CD4-positive, alpha-beta T cell treated with Interleukin-10 for 1 hour (primary cell): ENCODE results near the gene ATP10A.

Experiments used
- DNase-seq: peaks from one replicate; pipeline ENCODE4 v3.0.0-alpha.2; 2020

Gene ATP10A

GRCh38 chr15:25715536-25716413 is 147.4 kb downstream of the ATP10A start:
- DNase-seq: no peak

GRCh38 chr15:25714538-25714840 is 148.6 kb downstream of the ATP10A start:
- DNase-seq: no peak

- DNase-seq: no peak
Measured at GRCh38 chr15:25713736-25714537, 149.2 kb downstream of the ATP10A start.

DNA sequence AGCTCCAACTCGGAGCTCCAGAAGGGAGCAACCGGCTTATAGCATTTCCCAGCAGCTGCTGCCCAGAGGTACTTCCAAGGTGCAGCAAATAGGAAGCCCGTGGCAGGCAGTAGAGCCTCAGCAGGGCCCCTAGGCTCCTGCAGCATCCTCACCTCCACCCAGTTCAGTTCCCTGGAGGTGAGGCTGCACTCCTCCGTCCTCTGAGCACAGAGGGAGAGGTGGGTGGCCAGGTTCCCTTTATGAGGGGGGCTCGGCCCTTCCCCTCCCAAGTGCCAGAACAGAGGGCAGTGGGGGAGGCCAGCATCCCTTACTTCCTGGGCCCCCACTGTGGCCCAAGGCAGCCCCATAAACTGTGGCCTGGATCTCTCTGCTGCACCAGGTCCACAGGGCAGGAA is 150.2 kb downstream of the ATP10A start:
- DNase-seq: no peak

DNA sequence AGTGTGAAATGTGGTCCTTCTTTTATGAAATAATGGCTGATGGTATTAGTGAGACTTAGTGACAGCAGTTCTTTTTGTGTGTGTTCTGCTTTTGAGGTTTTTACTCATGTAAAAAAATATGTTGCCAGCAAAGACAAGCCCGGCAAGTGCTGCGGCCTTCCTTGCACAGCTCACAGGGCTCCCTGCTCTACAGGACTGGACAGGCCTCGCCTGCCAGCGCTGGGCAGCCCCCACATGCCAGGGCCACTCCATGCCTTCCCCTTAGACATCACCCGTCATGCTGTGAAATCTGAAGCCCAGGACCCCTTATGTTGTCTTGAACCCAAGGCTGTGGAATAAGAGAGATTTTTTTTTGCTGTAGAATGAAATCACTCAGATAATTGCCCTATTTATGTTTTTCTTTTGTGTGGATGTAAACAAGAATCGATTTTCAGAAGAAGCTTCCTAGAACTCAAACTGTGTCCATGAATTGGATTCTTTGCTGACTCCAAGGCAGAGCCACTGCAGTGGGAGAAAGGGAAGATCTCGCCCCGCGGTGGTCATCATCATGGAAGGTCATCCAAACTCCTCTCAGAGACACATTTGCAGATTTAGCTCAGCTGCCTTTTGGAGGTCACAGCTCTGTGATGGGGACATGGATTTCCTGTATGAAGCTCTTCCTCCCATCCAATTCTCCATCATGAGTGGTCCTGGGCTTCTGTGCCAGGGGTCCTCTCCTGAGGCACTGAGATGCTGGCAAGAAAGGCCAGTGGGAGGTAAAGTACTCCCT is 150.8 kb downstream of the ATP10A start:
- DNase-seq: no peak

DNA sequence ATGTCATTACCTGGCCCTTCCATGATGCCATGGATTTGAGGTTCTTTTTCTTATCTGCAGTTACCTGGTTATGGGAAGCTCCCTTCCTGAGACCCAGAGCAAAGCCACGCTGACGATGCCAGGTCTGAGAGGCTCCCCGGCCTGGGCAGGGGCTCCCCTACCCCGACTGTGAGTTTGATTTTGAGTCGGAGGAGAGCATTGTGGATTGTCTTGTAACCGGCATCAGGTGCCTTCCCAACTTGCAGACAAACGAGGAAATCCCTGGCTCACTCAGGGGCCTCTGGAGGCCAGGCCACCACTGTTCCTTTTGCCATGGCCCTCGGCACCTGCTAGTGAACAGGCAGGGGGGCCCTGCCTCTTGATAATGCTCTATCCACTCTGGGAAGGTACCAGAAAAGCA is 151.4 kb downstream of the ATP10A start:
- no peak for DNase-seq

DNA sequence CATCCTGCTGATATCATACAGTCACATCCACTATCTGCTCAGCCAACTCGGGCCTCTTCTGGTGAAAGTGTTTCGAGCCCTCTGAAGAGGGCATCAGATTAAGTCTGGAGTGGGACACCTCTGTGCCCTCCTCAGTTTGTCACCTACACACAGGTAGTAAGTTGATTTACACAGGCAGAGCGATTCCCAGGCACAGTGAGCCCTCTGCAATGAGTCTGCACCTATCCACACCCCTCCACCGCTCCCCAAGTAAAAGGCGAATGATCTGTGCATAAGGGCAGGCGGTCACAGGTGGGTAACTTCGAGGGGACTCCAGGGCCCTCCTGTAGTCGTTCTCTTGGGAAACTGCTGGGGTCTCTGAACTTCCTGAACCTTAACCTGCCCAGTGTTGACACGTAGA is 152.0 kb downstream of the ATP10A start:
- no peak for DNase-seq

DNA sequence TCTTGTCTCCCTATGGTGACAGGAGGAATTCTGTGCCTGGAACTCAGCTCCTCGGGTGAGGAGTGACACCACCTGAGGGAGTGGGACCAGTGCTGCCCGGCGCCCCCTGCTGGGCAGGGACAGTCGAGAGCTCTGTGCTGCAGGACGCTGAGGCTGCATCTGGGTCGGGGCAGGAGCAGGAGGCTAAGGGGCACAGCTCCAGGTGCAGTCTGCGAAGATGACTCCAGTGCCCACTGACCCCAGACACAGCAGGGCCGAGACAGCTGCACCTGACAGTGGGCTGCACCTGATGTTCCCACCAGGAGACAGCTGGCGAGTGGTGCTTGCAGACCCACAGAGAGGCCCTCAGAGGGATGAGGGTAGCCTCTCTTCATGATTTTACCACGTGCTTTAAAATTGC is 152.9 kb downstream of the ATP10A start:
- DNase-seq: peak; percentile 37

DNA sequence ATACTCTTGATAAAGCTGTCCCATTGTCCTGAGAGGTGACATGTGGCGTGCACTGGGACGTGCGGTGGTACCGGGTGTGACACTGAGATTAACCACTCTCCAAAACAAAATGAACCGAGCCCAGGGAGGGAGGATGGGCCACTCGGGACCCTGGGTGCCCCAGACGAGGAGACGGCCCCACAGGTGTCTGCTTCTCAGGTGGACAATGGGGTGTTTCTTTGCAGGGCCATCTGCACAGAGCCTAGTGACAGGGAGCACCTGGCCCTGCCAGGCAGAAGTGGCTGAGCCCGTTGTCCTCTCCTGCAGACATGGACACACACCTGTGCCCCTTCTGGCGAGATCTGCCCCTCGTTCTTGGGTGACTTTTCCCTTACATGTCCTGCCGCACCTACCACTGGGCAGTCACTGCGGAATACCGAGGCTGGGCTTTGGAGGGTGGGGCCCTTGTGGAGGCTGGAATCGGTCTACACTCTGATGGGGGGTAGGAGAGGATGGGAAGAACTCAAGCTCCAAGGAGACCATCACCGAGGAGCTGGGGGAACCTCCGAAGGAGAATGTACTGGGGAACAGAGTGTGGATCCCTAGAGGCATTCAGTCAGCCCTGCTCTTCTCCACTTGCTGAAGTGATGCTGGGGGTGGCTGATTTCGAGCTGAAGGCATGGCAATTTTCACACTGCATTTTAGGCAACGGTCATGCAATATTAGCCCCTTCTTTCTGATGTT is 153.5 kb downstream of the ATP10A start:
- no peak for DNase-seq

GRCh38 chr15:25708391-25708790 is 154.7 kb downstream of the ATP10A start:
- DNase-seq: no peak

- no peak for DNase-seq
Measured at GRCh38 chr15:25707656-25708365, 155.3 kb downstream of the ATP10A start.

DNA sequence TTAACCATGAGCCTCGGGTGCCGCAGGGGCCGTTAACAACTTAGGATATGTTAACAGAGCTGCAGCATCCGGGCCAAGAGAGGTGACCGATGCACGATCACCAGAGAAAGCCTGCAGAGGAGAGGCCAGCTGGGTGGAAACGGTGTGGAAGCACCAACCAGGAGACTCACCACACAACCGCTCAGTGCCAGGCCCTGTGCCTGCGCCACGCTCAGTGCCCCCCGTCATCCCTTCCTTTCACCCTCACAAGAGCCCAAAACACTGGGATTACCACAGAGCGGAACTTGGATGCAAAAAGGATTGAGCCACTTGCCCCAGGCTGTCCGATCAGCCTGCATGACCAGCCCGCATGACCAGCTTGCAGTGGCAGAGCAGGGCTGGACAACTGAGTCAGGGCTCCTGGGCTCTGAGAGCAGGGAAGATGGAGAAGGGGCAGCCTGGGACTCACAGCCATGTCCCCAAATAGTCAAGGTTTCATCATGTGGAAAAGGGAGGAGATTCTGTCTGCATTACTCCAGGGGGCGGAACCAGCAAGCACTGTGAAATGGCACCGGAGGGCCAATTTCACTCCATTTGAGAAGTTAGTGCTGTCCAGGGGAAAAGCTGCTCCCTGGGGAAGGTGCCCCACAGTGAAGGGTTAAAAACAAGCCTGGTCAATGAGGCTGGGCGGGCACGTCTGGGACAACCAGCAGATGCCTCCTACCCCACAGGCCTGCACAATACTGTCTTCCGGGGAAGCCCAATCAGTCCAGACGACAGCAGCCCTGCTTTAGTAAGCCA is 156.8 kb downstream of the ATP10A start:
- DNase-seq: no peak

- DNase-seq: no peak
Measured at GRCh38 chr15:25705433-25706115, 157.6 kb downstream of the ATP10A start.

DNA sequence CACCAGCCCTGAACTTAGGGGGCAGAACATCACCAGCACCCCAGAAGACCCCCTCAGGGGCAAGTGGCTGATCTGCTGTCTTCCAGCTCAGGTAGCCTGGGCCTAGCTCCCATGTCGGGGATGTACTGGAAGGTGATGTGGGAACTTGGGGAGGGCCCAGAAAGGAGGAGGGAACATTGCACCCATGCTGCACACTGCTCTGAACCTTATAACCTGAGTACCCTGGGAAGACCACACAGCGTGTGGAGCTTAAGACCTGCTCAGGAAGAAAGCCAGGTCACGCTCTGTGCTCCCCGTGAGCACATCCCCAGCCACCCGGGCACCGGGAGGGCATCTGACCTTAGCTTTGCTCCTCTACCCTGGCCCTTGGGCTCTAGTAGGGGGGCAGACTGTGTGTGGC is 159.4 kb downstream of the ATP10A start:
- DNase-seq: no peak

DNA sequence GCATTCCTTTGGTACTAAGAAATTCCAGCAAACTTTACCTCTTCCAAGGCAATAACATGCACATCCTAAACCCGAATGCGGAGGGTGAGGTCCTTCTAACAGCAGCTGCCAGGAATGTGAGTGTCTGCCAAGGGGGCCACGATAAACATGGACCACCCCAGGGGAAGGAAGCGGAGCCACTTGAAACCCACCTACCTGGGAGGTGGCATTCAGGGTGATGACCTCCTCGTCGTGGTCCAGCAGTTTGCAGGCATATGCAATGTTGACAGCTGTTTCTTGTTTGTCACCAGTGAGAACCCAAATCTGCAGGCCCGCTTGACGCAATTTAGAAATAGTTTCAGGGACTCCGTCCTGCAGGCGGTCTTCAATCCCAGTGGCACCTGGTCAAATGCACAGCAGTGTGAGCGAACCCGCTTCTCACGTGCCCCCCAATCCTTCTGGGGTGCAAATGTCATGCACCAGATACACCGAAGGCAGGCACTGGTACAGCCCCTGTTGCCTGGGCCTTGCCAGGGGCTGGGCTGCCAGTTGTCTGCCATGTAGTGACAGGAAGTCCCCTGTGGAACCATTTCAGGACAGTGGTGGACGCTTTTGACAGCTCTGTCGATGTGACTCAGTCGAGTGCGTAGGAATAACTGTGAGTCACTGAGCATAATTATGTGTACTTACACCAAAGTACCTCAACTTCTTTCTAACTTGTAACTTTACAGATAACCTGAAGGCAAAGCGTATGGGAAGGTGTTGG is 161.2 kb downstream of the ATP10A start:
- no peak for DNase-seq

DNA sequence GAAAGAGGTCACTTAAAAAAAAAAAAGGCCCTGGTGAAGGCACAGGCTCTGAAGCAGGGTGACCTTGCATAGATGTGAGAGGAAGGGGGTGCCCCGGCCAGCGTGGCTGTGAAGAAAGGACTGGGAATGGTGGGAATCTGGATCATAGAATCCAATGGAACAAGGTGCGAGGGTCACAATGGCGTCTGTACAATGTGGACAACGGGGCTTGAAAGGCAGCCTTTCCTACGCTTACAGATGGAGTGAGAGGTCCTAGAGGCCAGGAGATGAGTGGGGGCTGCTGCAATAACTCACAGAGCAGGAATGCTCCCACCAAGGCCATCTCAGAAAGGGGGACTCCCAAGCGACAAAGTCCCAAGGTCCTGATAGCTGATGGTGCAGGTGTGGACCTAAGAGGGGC is 162.2 kb downstream of the ATP10A start:
- no peak for DNase-seq

- DNase-seq: no peak
Measured at GRCh38 chr15:25697586-25697985, 165.5 kb downstream of the ATP10A start.

- DNase-seq: no peak
Measured at GRCh38 chr15:25695875-25696760, 167.0 kb downstream of the ATP10A start.

GRCh38 chr15:25694823-25695312 is 168.3 kb downstream of the ATP10A start:
- DNase-seq: no peak
